VCaP (cell line): ENCODE results near the gene MAP4.
"Not testable (repeated sequence)": the region's sequence is repeated elsewhere in the genome, so short reads cannot be mapped to it uniquely, and the experiment has no call there.

Source experiments
- H3K27ac ChIP-seq: fragments of 450-650 bp; 2 replicates; pipeline ENCODE4 v1.5.1; 2017
- TF ChIP-seq, protein P1 (sequence below): fragments of 450-650 bp; conservative IDR thresholded peaks from 2 replicates; pipeline ENCODE4 v1.5.1; 2017; ENCODE audit warnings: mild to moderate bottlenecking, moderate library complexity

Gene MAP4

DNA sequence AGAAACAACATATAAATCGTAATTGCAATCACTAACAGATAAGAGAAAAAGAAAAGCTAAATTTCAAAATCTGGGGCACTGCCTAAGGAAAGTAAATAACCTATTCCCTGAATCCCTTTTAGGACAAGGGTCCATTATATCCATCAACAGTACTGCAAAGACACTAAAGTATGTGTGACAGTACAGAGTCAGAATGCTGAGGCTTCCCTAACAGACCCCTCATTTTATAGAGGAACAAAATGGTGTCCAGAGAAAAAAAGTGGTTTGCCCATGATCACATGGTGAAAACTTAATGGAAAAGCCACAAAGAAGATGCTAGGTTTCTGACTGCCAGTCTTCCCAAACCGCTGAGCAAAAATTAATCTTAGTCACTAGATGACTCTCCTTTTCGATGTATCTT is 119.5 kb downstream of the MAP4 start:
- TF ChIP-seq, protein P1, sequence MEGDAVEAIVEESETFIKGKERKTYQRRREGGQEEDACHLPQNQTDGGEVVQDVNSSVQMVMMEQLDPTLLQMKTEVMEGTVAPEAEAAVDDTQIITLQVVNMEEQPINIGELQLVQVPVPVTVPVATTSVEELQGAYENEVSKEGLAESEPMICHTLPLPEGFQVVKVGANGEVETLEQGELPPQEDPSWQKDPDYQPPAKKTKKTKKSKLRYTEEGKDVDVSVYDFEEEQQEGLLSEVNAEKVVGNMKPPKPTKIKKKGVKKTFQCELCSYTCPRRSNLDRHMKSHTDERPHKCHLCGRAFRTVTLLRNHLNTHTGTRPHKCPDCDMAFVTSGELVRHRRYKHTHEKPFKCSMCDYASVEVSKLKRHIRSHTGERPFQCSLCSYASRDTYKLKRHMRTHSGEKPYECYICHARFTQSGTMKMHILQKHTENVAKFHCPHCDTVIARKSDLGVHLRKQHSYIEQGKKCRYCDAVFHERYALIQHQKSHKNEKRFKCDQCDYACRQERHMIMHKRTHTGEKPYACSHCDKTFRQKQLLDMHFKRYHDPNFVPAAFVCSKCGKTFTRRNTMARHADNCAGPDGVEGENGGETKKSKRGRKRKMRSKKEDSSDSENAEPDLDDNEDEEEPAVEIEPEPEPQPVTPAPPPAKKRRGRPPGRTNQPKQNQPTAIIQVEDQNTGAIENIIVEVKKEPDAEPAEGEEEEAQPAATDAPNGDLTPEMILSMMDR = no peak
- H3K27ac ChIP-seq = no peak overlapping the region

DNA sequence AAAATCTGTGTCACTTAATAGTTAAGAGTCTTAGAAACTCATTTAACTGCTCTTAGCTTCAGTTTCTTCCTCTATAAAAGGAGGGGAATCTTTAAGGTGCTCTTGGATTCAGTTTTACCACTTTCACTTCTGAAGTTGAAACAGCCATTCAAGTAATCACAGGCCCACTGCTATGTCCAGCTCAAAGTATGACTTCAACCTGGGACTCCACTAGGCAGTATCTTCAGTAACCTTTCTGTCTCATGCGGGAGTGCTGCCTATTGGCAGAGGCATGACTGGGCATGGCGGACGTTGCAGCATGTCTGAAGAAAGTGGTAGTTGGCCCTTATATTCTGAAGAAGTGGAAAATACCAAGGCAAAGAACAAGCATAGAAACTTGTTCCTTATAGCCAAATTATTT is 121.0 kb downstream of the MAP4 start:
- no peak overlapping the region for H3K27ac ChIP-seq
- TF ChIP-seq, protein P1 = no peak

DNA sequence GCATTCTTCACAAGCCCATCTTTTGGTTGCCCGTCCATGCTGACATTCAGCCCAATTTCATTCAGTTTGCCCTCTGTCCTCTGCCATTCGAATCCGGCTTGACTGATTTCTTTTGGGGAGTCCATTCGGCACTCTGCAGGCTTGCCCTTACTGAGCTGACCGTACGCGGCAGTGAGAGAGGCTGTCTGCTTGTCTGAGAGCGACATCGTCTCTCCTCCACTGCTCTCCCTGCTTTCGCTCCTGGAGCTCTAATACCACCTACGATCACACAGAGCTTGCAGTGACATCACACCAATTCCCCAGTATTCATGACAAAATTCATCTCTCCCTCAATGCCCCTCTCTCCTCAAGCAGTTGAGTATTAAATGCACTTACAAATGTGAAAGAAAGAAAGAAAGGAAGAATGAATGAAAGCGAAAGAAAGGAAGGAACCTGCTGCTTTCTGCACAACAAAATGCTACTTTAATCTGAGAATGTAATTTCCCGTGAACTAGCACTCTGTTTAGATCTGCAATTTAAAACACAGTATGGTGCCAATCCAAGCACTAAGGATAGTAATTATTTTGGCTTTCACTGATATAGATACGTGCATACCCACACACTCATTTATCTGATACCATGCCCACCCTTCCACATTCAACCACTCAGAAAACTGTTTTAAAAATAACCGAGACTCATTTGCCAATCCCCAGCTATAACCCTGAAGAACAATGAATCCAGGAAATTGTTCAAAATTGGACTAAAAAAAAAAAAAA is 123.8 kb downstream of the MAP4 start:
- H3K27ac ChIP-seq = no peak overlapping the region
- TF ChIP-seq, protein P1 = no peak

DNA sequence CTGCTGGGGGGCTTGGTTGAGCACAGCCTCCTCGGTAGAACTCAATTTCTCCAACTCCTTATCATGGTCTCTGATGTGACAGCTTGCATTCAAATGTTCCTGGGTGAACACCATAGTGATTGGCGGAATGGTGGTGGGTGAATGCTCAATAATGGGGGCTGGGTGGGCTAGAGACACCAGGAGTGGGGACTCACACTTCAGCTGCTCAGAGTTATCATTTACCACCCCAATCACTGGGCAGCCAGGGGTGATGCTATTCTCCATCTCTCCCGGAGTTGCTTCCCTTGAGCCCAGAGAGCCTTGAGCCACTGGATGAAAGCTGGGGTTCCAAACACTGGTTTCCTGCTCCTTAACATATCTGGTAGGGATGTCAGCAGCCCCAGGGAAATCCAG is 124.6 kb downstream of the MAP4 start:
- H3K27ac ChIP-seq = no peak overlapping the region
- TF ChIP-seq, protein P1 = no peak

DNA sequence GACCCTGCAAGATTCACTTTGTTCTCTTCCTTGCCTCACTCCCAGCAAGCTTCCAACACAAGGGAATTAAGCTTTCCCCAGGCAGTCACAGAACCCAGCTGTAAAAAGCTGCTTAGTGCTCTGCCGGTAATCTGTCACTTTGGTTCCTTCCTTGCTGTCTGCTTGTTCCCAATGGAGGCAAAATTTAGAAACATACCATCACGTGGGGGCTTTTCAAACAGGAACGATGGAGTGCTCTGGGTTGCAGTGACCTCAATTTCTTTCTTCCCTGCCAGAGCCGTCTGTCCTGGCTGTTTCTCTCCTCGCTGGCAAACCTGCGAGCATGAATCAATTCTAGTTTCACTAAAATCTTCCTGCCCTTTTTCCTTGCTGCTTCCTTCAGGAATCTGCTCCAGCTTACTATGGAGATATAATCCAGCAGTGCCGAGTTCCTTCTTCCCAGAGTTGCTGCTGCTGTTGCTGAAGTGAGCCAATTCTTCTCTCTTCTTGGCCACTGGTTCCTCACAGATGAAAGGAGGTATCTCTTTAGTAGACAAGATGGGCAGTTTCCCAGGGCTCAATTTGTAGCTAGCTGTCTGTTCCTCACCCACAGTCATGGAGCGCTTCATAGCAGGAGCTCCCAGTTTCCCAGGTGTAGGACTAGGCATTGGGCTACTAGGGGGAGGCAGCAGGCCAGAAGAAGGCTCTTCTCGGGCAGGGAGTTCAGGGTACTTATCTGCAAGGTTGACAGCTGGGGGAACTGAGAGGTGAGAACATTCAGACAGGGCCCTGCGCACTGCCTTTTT is 125.2 kb downstream of the MAP4 start:
- TF ChIP-seq, protein P1 = no peak
- no peak overlapping the region for H3K27ac ChIP-seq

DNA sequence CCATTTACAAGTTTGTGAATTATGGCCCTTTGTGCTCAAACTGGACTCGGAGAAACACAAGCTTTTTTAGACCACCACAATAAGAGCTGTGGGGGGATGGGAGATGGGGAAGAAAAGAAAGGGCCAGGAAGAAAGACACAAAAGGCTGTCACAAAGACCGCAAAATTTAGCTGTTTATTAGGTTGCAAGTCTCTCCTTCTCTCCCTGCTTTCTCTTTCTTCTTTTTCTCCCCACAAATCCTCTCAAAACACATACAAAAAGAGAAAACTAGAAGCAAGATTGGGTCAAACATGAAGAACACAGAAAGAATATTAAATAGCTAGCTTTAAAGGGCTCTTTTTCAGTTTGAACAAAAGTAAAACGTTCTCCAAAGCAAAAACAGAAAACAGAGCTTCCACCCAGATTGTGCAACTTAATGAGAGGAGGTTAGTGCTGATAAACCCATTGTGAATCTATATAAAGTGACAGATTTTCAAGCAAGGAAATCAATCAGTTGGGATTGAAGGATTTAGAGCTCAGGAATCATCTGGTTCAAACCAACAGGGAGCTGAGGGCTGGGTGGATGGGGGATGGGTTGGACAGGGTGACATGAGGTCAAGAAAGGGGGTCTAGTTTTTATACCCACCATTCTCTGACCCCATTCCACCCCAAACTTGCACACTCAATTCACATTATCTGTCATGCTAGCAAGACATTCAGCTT is 125.9 kb downstream of the MAP4 start:
- no peak overlapping the region for H3K27ac ChIP-seq
- TF ChIP-seq, protein P1 = no peak

DNA sequence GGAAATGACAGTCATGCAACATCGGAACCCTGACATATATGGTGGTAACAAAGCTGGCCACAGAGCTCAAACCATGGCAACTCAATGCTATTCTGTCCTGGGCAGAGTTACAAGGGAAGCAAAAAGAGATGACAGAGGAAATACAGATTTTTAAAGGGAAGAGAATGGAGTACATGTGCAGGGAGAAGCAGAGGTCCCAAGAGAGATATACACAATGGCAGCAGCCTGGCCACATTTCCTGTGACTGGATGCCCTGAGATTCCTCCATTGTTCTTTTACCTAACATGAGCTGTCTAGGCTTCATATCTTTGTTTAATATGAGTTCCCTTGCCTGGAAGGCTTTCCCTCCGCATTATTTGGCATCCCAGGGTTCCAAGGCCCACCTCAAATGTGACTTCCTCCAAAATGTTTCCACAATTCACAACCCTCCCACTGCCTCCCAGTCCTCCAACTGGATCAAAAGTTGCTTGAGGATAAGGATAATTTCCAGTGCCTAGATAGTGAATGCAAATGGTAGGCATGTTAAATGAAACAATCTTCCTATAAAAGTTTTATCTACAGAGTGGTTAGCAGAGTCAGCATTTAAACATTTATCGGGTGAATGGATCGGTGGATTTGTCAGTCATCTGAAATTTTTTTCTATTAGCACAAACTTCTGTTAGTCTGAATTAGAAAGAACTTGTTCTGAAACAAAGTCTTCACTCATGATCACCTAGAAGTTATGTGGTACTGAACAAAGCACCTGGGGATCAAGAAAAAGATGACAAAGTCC is 127.0 kb downstream of the MAP4 start:
- H3K27ac ChIP-seq = no peak overlapping the region
- TF ChIP-seq, protein P1 = no peak

DNA sequence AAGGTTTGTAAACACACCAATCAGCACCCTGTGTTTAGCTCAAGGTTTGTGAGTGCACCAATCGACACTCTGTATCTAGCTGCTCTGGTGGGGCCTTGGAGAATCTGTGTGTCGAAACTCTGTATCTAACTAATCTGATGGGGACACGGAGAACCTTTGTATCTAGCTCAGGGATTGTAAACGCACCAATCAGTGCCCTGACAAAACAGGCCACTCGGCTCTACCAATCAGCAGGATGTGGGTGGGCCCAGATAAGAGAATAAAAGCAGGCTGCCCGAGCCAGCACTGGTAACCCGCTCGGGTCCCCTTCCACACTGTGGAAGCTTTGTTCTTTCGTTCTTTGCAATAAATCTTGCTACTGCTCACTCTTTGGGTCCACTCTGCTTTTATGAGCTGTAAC is 128.2 kb downstream of the MAP4 start:
- not testable (repeated sequence) for H3K27ac ChIP-seq
